Right lobe of liver (tissue), 6 donors: ENCODE results near the gene PLCXD1. TPM values are rescaled to one million over a fixed set of nuclear protein-coding genes. Genes with fewer than 3 reads are reported as not detected.
A peak's percentile ranks its signal among the peaks of the same experiment; 100 is the strongest.
"Not testable (repeated sequence)": the region's sequence is repeated elsewhere in the genome, so short reads cannot be mapped to it uniquely, and the experiment has no call there.

Experiments
- ATAC-seq, 4 donors: fragments of 200-7000 bp; cut with Tn5 transposase; one replicate each; pipeline ENCODE4 v1.9.1; 2020; ENCODE audit warnings: mild to moderate bottlenecking in 4 of 4, moderate library complexity in 4 of 4
- DNase-seq, 3 donors: peaks; one replicate each; pipeline ENCODE4 v3.0.0-alpha.2; 2020
- H3K27ac ChIP-seq, 3 donors: fragments of 200-600 bp; one replicate each; pipeline ENCODE4 v1.8.0; 2022
- H3K27me3 ChIP-seq, 2 donors: fragments of 200-600 bp; one replicate each; pipeline ENCODE4 v1.8.0; 2022
- H3K36me3 ChIP-seq, 4 donors: fragments of 200-600 bp; sonication (generic) in 1 of 4; one replicate each; pipeline versions ENCODE4 v1.5.1 to v1.8.0; 2017 to 2022; ENCODE audit warnings: control low read depth in 1 of 4
- H3K4me1 ChIP-seq, 4 donors: fragments of 200-600 bp; sonication (generic) in 1 of 4; one replicate each; pipeline versions ENCODE4 v1.5.1 to v1.8.0; 2017 to 2022; ENCODE audit warnings: control low read depth in 1 of 4
- H3K4me3 ChIP-seq, 3 donors: fragments of 200-600 bp; one replicate each; pipeline ENCODE4 v1.8.0; 2022
- H3K9me3 ChIP-seq, 4 donors: fragments of 200-600 bp; sonication (generic) in 1 of 4; one replicate each; pipeline versions ENCODE4 v1.5.1 to v1.8.0; 2017 to 2022; ENCODE audit warnings: control low read depth in 1 of 4
- POLR2A ChIP-seq: fragments of 450-650 bp; IDR thresholded peaks from one replicate; pipeline ENCODE4 v1.6.1; 2017; ENCODE audit warnings: antibody characterized with exemption, mild to moderate bottlenecking
- WGBS: methylation state at CpG from one replicate; pipeline ENCODE4 v1.1.6; 2018; ENCODE audit warnings: low coverage, low lambda C conversion rate; ENCODE audit not compliant: insufficient coverage; ENCODE audit errors: missing lambda C conversion rate; 5-methylcytosine and 5-hydroxymethylcytosine counted together
- intact Hi-C, 2 donors: fragments of 100-400 bp; cut with DNase I; formaldehyde crosslinking; loops; one replicate each; pipeline versions ENCODE4 v1.11.2 to v1.14.1; 2022
- total RNA-seq, 6 experiments: library from RNA; depleted of rRNA in 2 of 6; stranded (reverse); fragments of >200 nt in 2 of 6; fragmentation: NEBNext Ultra II Directional in 3 of 6; extraction: Animal tissue kit (Norgen Biotek cat#: 25700) in 3 of 6; gene quantifications; one replicate each; pipeline versions ENCODE4 v1.1.0 to v1.2.4, GENCODE V29; 2016 to 2023
- TF ChIP-seq, protein P1 (sequence below), 4 donors: fragments of 200-600 bp in 3 of 4; fragments of 450-650 bp in 1 of 4; IDR thresholded peaks; one replicate each; pipeline versions ENCODE4 v1.5.1 to v1.8.0; 2016 to 2022; ENCODE audit warnings: antibody characterized with exemption in 4 of 4, mild to moderate bottlenecking in 2 of 4
- donor health status: DM: no; HTN: yes; CAD: no.
- donor health status: DM: no; HTN: no; CAD: no.
- donor health status: DM: no; HTN: no; CAD: no.
- donor health status: DM: no; HTN: yes; CAD: no.
- donor health status: DM: no; HTN: yes; CAD: no.

The PLCXD1 gene
- total RNA-seq, 6 experiments from 2014 or later: 3.4 to 11.2 (median 5.1) TPM

DNA sequence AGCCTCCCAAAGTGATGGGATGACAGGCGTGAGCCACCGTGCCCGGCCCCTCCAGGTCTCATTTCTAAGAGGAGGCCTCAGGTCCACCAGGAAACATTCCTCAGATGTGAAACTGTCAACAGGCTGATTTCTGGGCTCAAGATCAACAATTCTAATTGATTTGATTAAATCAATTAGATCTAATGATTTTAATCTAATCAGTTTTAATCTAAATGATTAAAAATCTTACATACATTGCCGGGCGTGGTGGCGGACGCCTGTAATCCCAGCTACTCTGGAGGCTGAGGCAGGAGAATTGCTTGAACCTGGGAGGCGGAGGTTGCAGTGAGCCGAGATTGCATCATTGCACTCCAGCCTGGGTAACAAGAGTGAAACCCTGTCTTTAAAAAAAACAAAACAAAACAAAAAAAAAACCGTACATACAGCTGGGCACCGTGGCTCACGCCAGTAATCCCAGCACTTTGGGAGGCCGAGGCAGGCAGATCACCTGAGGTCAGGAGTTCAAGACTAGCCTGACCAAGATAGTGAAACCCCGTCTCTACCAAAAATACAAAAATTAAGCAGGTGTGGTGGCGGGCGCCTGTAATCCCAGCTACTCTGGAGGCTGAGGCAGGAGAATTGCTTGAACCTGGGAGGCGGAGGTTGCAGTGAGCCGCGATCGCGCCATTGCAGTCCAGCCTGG, 960 bp downstream of the PLCXD1 start:
- H3K27ac ChIP-seq, H3K4me3 ChIP-seq, H3K9me3 ChIP-seq, H3K4me1 ChIP-seq, ATAC-seq, H3K27me3 ChIP-seq, intact Hi-C loops: not testable (repeated sequence)
- WGBS: 75% methylated on average over 18 of the region's 21 CpGs
- H3K36me3 ChIP-seq: peaks cover 0 to 17% (median 4%) of the 10 kb centered on the region in 4 donors
- DNase-seq: peak in 2 of 3 donors; percentile 21 to 26

DNA sequence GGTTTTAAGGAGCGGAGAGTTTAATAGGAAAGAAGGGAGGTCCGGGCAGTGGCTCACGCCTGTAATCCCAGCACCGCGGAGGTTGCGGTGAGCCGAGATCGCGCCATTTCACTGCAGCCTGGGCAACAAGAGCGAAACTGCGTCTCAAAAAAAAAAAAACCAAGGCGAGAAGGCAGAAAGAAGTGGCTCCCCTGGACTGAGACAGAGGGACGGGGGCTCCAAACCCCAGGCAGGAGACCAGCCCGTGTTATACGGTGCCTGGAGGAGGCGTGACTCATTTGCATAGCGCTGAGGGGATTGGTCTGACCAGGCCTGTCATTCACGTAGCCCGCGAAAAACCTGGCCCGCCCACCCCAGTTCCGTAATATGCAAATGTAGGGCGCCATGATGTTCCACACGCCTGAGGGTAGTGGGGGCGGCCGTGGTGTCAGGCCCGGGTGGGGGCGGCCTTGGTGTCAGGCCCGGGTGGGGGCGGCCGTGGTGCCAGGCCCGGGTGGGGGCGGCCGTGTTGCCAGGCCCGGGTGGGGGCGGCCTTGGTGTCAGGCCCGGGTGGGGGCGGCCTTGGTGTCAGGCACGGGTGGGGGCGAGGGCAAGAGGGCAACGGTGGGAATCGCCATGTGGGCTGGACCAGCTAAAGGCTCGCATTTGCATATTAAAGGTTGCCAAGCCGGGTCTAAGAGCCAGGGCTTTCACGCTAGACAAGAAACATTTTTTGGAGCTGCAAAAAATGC, 2.1 kb downstream of the PLCXD1 start:
- Histone ChIP-seq H3K27me3 (no peaks in the 10 kb centered on the region), H3K9me3 (no peaks in the 10 kb centered on the region), H3K4me3 (peak overlapping the region; percentile 21 to 51 (median 41)), H3K27ac (no peak overlapping the region), H3K36me3 (peaks cover 0 to 18% (median 6%) of the 10 kb centered on the region in 4 donors), H3K4me1 (no peaks in the 10 kb centered on the region)
- intact Hi-C loops: no loop called here
- DNase-seq (peak; percentile 78 to 85 (median 85)), ATAC-seq (peak; percentile 89 to 99 (median 98))
- TF ChIP-seq POLR2A: no peak
- 17% methylated on average over 29 of the region's 45 CpGs for WGBS

DNA sequence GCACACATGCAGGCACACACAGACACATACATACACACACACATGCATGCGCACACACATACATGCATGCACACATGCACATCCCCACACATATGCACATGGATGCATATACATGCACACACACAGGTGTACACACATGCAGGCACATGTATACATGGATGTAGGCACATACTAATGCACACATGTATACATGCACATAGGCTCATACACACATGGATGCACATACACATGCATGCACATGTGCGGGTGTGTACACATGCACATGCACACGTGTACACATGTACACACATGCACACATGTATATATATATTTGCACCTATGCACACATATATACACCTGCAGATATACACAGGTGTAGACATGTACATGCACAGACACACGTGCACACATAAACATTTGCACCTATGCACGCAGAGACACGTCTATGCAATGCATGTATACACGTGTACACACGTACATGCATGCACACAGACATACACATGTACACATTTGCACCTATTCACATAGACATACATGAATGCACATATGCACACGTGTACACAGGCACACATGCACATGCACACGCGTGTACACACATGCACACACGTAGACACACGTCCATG, 4.0 kb downstream of the PLCXD1 start:
- peaks cover 0 to 29% (median 14%) of the 10 kb centered on the region in 4 donors for H3K36me3 ChIP-seq
- no peak for ATAC-seq

DNA sequence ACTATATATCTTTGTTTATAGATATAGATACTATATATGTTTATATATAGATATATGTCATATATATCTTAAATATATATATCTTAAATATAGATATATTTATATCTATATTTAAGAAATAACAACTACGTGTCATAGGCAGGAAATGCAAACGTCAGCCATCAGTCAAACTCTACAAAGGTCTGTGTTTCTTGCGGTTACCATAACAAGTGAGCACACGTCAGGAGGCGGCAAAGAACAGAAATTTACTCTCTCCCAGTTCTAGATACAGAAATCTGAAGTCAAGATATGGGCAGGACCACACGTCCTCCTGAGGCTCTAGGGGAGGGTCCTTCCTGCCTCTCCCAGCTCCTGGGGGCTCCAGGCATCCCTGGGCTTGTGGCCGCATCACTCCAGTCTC, 6.5 kb downstream of the PLCXD1 start:
- ATAC-seq (no peak), DNase-seq (no peak)
- no peaks in the 10 kb centered on the region for H3K4me1 ChIP-seq
- intact Hi-C loops: no loop called here
- TF ChIP-seq, protein P1, sequence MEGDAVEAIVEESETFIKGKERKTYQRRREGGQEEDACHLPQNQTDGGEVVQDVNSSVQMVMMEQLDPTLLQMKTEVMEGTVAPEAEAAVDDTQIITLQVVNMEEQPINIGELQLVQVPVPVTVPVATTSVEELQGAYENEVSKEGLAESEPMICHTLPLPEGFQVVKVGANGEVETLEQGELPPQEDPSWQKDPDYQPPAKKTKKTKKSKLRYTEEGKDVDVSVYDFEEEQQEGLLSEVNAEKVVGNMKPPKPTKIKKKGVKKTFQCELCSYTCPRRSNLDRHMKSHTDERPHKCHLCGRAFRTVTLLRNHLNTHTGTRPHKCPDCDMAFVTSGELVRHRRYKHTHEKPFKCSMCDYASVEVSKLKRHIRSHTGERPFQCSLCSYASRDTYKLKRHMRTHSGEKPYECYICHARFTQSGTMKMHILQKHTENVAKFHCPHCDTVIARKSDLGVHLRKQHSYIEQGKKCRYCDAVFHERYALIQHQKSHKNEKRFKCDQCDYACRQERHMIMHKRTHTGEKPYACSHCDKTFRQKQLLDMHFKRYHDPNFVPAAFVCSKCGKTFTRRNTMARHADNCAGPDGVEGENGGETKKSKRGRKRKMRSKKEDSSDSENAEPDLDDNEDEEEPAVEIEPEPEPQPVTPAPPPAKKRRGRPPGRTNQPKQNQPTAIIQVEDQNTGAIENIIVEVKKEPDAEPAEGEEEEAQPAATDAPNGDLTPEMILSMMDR (IDR thresholded peaks at IDR 0.05): no peak
- H3K9me3 ChIP-seq: no peaks in the 10 kb centered on the region
- no peaks in the 10 kb centered on the region for H3K27me3 ChIP-seq
- H3K4me3 ChIP-seq: no peak overlapping the region
- H3K27ac ChIP-seq: no peak overlapping the region
- WGBS: 88% methylated on average over 5 of the region's 7 CpGs
- peaks cover 0 to 38% (median 14%) of the 10 kb centered on the region in 4 donors for H3K36me3 ChIP-seq

More for the DNA sequence above, 4.0 kb downstream of the PLCXD1 start:
- no peak overlapping the region for H3K4me3 ChIP-seq
- intact Hi-C loops: no loop called here
- H3K9me3 ChIP-seq: no peaks in the 10 kb centered on the region
- 86% methylated on average over 9 of the region's 13 CpGs for WGBS
- no peaks in the 10 kb centered on the region for H3K27me3 ChIP-seq
- H3K4me1 ChIP-seq: no peaks in the 10 kb centered on the region
- TF ChIP-seq, protein P1 (IDR thresholded peaks at IDR 0.05): no peak
- no peak for TF ChIP-seq POLR2A
- no peak overlapping the region for H3K27ac ChIP-seq
- DNase-seq: peak in 1 of 3 donors; percentile 11

DNA sequence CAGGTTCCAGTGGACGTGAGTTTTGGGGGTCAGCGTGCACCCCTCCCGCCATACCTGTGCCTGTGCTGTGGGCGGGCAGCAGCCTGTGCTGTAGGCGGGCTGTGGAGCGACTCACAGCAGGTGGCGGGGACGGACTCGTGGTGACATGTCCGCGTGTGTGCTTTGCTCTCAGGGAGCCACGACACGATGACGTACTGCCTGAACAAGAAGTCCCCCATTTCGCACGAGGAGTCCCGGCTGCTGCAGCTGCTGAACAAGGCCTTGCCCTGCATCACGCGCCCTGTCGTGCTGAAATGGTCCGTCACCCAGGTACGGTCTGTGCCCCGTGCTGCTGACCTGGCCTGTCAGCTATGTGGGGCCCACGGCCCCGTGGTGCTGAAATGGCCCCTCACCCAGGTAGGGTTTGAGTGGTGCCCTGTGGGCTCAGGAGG, 7.4 kb downstream of the PLCXD1 start:
- ATAC-seq (peak in 1 of 4 donors; percentile 31), DNase-seq (peak; percentile 10 to 49 (median 39))
- H3K27ac ChIP-seq: no peak overlapping the region
- H3K27me3 ChIP-seq: no peaks in the 10 kb centered on the region
- WGBS: 100% methylated on average over 1 of the region's 25 CpGs
- peaks cover 0 to 46% (median 18%) of the 10 kb centered on the region in 4 donors for H3K36me3 ChIP-seq
- no peak overlapping the region for H3K4me3 ChIP-seq
- intact Hi-C loops: no loop called here
- no peaks in the 10 kb centered on the region for H3K4me1 ChIP-seq
- no peaks in the 10 kb centered on the region for H3K9me3 ChIP-seq
- no peak for TF ChIP-seq POLR2A
- TF ChIP-seq, protein P1 (IDR thresholded peaks at IDR 0.05): no peak
